GM19455 (cell line): ENCODE measurements around the gene PDX1.
A peak's percentile ranks its signal among the peaks of the same experiment; 100 is the strongest.

Experiments
- ATAC-seq: cut with Tn5 transposase; IDR thresholded peaks from one replicate; pipeline ENCODE4 v1.9.1; 2021; ENCODE audit not compliant: unreplicated experiment

Gene PDX1

GRCh38 chr13:27921961-27922882 lies 2.4 kb downstream of the PDX1 start:
- ATAC-seq: no peak

GRCh38 chr13:27922883-27923612 lies 3.2 kb downstream of the PDX1 start:
- no peak for ATAC-seq

GRCh38 chr13:27923794-27924528 lies 4.2 kb downstream of the PDX1 start:
- ATAC-seq: no peak

GRCh38 chr13:27924529-27925141 lies 4.8 kb downstream of the PDX1 start:
- no peak for ATAC-seq

- ATAC-seq: no peak
Measured at GRCh38 chr13:27925220-27925991, 5.6 kb downstream of the PDX1 start.

GRCh38 chr13:27926644-27927434 lies 7.0 kb downstream of the PDX1 start:
- no peak for ATAC-seq

- ATAC-seq: no peak
Measured at GRCh38 chr13:27927444-27928352, 7.9 kb downstream of the PDX1 start.

GRCh38 chr13:27928353-27928804 lies 8.6 kb downstream of the PDX1 start:
- ATAC-seq: no peak

- ATAC-seq: no peak
Measured at GRCh38 chr13:27928805-27929753, 9.3 kb downstream of the PDX1 start.

GRCh38 chr13:27929868-27930267 lies 10.1 kb downstream of the PDX1 start:
- no peak for ATAC-seq

- no peak for ATAC-seq
Measured at GRCh38 chr13:27933118-27933517, 13.3 kb downstream of the PDX1 start.

GRCh38 chr13:27933580-27934328 lies 14.0 kb downstream of the PDX1 start:
- ATAC-seq: no peak

- no peak for ATAC-seq
Measured at GRCh38 chr13:27942972-27943371, 23.2 kb downstream of the PDX1 start.

- ATAC-seq: no peak
Measured at GRCh38 chr13:27952876-27953675, 33.3 kb downstream of the PDX1 start.

- ATAC-seq: peak; percentile 76
Measured at GRCh38 chr13:27953676-27954405, 34.0 kb downstream of the PDX1 start.
